ENCODE data around the gene PPFIA1. TPM values are rescaled to one million over a fixed set of nuclear protein-coding genes. Genes with fewer than 3 reads are reported as not detected.

The PPFIA1 gene
- total and polyA plus RNA-seq, 10 of the 15 experiments (the other 5 are each of a cell fraction or from before 2014, with no cell fraction given), result 5.2 to 26.2 (median 15.8) TPM

- RAD21 ChIA-PET (ENCODE audit: unreplicated experiment), result no interaction called here
- in situ Hi-C loops (cut with MboI) (no loop called here), intact Hi-C loops (cut with micrococcal nuclease; ENCODE audit: unreplicated experiment) (no loop called here)
- SMC1A ChIA-PET (ENCODE audit: uncharacterized antibody, unreplicated experiment), result interaction anchor here (0.6 kb wide), 1 partner anchor 191 kb away, joined by 4 read pairs; no protein-coding TSS in a partner anchor
- Histone ChIP-seq H3K4me2 (ENCODE audit: control insufficient read depth, insufficient read depth) (no peak overlapping the region), H3K4me3 (no peak overlapping the region), H3K36me3 (ENCODE audit: control insufficient read depth in 2 of 2, insufficient read depth in 2 of 2, low read length in 1 of 2) (peaks cover 0 to 7% of the 10 kb centered on the region in 2 experiments; a peak in 3 of 4 replicates), H3K4me1 (ENCODE audit: control insufficient read depth, insufficient read depth, low read length) (no peaks in the 10 kb centered on the region), H3K79me2 (ENCODE audit: control insufficient read depth, insufficient read depth, low read length) (no peaks in the 10 kb centered on the region), H3K9ac (ENCODE audit: control insufficient read depth, insufficient read depth, low read length) (no peak overlapping the region), H3K27me3 (replicated peaks in 1 of 2; ENCODE audit: control insufficient read depth in 2 of 2, insufficient read depth in 2 of 2, low read length in 1 of 2) (no peaks in the 10 kb centered on the region), H3K27ac (ENCODE audit: control insufficient read depth, insufficient read depth) (no peak overlapping the region), H4K20me1 (ENCODE audit: control insufficient read depth, insufficient read depth) (peaks cover 3% of the 10 kb centered on the region; the same call in 1 of the 2 replicates), H2AFZ (ENCODE audit: control insufficient read depth, low read depth, low read length) (no peak overlapping the region), H3K9me3 (replicated peaks; ENCODE audit: control insufficient read depth, insufficient read depth, low read length) (no peaks in the 10 kb centered on the region)
- BruUV-seq (replicated peaks), result no TSS peak
- WGBS (ENCODE audit: insufficient coverage, insufficient replicate concordance, low lambda C conversion rate, missing lambda C conversion rate), result 96% methylated on average over 7 of the region's 7 CpGs
- no peak for TF ChIP-seq MEF2B (IDR thresholded peaks at IDR 0.05; ENCODE audit: partially characterized antibody, poor library complexity, severe bottlenecking)
- TF ChIP-seq EP300 (IDR thresholded peaks at IDR 0.05; ENCODE audit: borderline replicate concordance in 1 of 2, control insufficient read depth in 1 of 2, low read depth in 2 of 2, low read length in 2 of 2), result no peak
- no peak for TF ChIP-seq KLF5 (IDR thresholded peaks at IDR 0.05; ENCODE audit: partially characterized antibody)
- DNase-seq (ENCODE audit: low read depth, low spot score), result no peak
- POLR2A ChIA-PET, result no interaction called here
- ATAC-seq, result no peak
- CTCF ChIA-PET, result interaction anchor here (1.8 kb wide), 1 partner anchor 36 kb away, joined by 5 read pairs; no protein-coding TSS in a partner anchor
- FAIRE-seq, result no peak
These were observed 31.9 kb downstream of the PPFIA1 start for GRCh38 chr11:70302419-70302752.

DNA sequence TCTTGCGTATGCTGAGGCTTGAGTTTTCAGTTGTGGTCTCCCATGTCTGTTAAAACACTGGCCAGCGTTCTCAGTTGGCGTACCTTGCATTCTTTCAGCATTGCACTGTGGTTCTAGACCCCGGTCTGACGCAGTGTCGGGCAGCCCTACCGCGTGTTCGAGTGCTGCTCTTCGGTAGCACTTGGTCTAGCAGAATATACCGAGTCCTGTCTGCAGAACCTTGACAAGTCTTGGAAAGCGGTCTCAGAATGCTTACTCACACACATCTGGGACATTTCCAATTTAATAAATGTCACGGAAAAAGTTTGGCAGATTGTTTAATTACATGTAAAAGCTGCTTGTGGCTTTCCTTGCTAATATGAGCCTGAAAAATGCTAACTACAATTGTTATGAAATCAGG lies 32.6 kb downstream of the PPFIA1 start:
- Histone ChIP-seq H2AFZ (ENCODE audit: control insufficient read depth, low read depth, low read length) (no peak overlapping the region), H3K36me3 (ENCODE audit: control insufficient read depth in 2 of 2, insufficient read depth in 2 of 2, low read length in 1 of 2) (peaks cover 0 to 5% of the 10 kb centered on the region in 2 experiments; a peak in 3 of 4 replicates), H3K27me3 (replicated peaks in 1 of 2; ENCODE audit: control insufficient read depth in 2 of 2, insufficient read depth in 2 of 2, low read length in 1 of 2) (no peaks in the 10 kb centered on the region), H3K4me3 (no peak overlapping the region), H3K79me2 (ENCODE audit: control insufficient read depth, insufficient read depth, low read length) (no peaks in the 10 kb centered on the region), H3K27ac (ENCODE audit: control insufficient read depth, insufficient read depth) (no peak overlapping the region), H3K9ac (ENCODE audit: control insufficient read depth, insufficient read depth, low read length) (no peak overlapping the region), H3K4me1 (ENCODE audit: control insufficient read depth, insufficient read depth, low read length) (no peaks in the 10 kb centered on the region), H3K9me3 (replicated peaks; ENCODE audit: control insufficient read depth, insufficient read depth, low read length) (no peaks in the 10 kb centered on the region), H3K4me2 (ENCODE audit: control insufficient read depth, insufficient read depth) (no peak overlapping the region), H4K20me1 (ENCODE audit: control insufficient read depth, insufficient read depth) (peaks cover 3% of the 10 kb centered on the region; the same call in 1 of the 2 replicates)
- ChIA-PET POLR2A (no interaction called here), SMC1A (ENCODE audit: uncharacterized antibody, unreplicated experiment) (interaction anchor here (1.3 kb wide), 1 partner anchor 99 kb away, joined by 4 read pairs; no protein-coding TSS in a partner anchor), CTCF (interaction anchor here (1.8 kb wide), 1 partner anchor 35 kb away, joined by 5 read pairs; no protein-coding TSS in a partner anchor), RAD21 (ENCODE audit: unreplicated experiment) (no interaction called here)
- 92% methylated on average over 13 of the region's 13 CpGs for WGBS (ENCODE audit: insufficient coverage, insufficient replicate concordance, low lambda C conversion rate, missing lambda C conversion rate)
- ATAC-seq (no peak), DNase-seq (ENCODE audit: low read depth, low spot score) (no peak), FAIRE-seq (no peak)
- intact Hi-C loops (cut with micrococcal nuclease; ENCODE audit: unreplicated experiment) (no loop called here), in situ Hi-C loops (cut with MboI) (no loop called here)
- no TSS peak for BruUV-seq (replicated peaks)
- TF ChIP-seq BCLAF1 (IDR thresholded peaks at IDR 0.05) (no peak), YY1 (IDR thresholded peaks at IDR 0.05; ENCODE audit: low read depth, low read length) (no peak), MYB (IDR thresholded peaks at IDR 0.05; ENCODE audit: borderline replicate concordance, low read depth, low read length) (no peak), EP300 (IDR thresholded peaks at IDR 0.05; ENCODE audit: borderline replicate concordance in 1 of 2, control insufficient read depth in 1 of 2, low read depth in 2 of 2, low read length in 2 of 2) (no peak), TCF7 (IDR thresholded peaks at IDR 0.05; ENCODE audit: borderline replicate concordance) (no peak), SREBF2 (IDR thresholded peaks at IDR 0.05; ENCODE audit: low read length) (no peak), ZNF24 (IDR thresholded peaks at IDR 0.05) (no peak), DPF2 (IDR thresholded peaks at IDR 0.05) (no peak), FOXM1 (IDR thresholded peaks at IDR 0.05; ENCODE audit: low read depth, low read length) (no peak), HDGF (IDR thresholded peaks at IDR 0.05) (no peak), ZNF622 (IDR thresholded peaks at IDR 0.05) (no peak), ZNF207 (IDR thresholded peaks at IDR 0.05; ENCODE audit: borderline replicate concordance) (no peak), NBN (IDR thresholded peaks at IDR 0.05) (no peak)

All from GM12878 (cell line).